Thymus (tissue), 11 donors: ENCODE results near the gene CACNA1B. TPM values are rescaled to one million over a fixed set of nuclear protein-coding genes. Genes with fewer than 3 reads are reported as not detected.

Experiments used
- DNase-seq, 9 donors: peaks; one replicate each; pipeline ENCODE4 v3.0.0-alpha.2; 2013; ENCODE audit warnings: low spot score in 9 of 9, low read depth in 6 of 9, missing footprints in 1 of 9
- H3K27ac ChIP-seq, 2 donors: one replicate each; pipeline ENCODE4 v1.5.1; 2013; ENCODE audit warnings: control low read depth in 1 of 2, low read depth in 1 of 2, low read length in 1 of 2, mild to moderate bottlenecking in 1 of 2, moderate library complexity in 1 of 2
- H3K27me3 ChIP-seq, 2 donors: one replicate each; pipeline ENCODE4 v1.5.1; 2013; ENCODE audit warnings: low read length in 1 of 2; ENCODE audit not compliant: control insufficient read depth in 2 of 2, insufficient read depth in 1 of 2
- H3K36me3 ChIP-seq, 2 donors: one replicate each; pipeline ENCODE4 v1.5.1; 2013; ENCODE audit warnings: low read length in 1 of 2, mild to moderate bottlenecking in 1 of 2, moderate library complexity in 1 of 2; ENCODE audit not compliant: control insufficient read depth in 2 of 2, insufficient read depth in 2 of 2
- H3K4me1 ChIP-seq, 2 donors: one replicate each; pipeline ENCODE4 v1.5.1; 2013; ENCODE audit warnings: low read length in 2 of 2; ENCODE audit not compliant: control insufficient read depth in 2 of 2, insufficient read depth in 2 of 2
- H3K4me3 ChIP-seq, 2 donors: one replicate each; pipeline ENCODE4 v1.5.1; 2013; ENCODE audit warnings: low read length in 2 of 2, control low read depth in 1 of 2, mild to moderate bottlenecking in 1 of 2
- H3K9me3 ChIP-seq, 2 donors: one replicate each; pipeline ENCODE4 v1.5.1; 2013; ENCODE audit warnings: low read length in 1 of 2, mild to moderate bottlenecking in 1 of 2; ENCODE audit not compliant: control insufficient read depth in 2 of 2, insufficient read depth in 1 of 2
- WGBS: extraction: QIAGEN DNeasy Blood & Tissue Kit; methylation state at CpG from one replicate; pipeline ENCODE4 v1.1.7; 2013; 5-methylcytosine and 5-hydroxymethylcytosine counted together
- polyA plus RNA-seq: library from polyadenylated mRNA; stranded (reverse); fragments of 200-250 nt; gene quantifications from one replicate; pipeline ENCODE4 v1.2.3, GENCODE V29; 2013
- total RNA-seq: library from RNA; stranded (reverse); fragments of 120-200 nt; gene quantifications from one replicate; pipeline ENCODE4 v1.2.4, GENCODE V29; 2013
- donor health status: healthy.

Gene CACNA1B
- total and polyA plus RNA-seq, 2 donors = 0.11 to 1.1 TPM

GRCh38 chr9:138043061-138043410 is 165.5 kb downstream of the CACNA1B start:
- WGBS = 93% methylated on average over 12 of the region's 12 CpGs
- Histone ChIP-seq H3K27me3 (peaks cover 0 to 2% of the 10 kb centered on the region in 2 donors), H3K36me3 (no peaks in the 10 kb centered on the region), H3K4me1 (no peaks in the 10 kb centered on the region), H3K9me3 (no peaks in the 10 kb centered on the region), H3K4me3 (no peak overlapping the region), H3K27ac (no peak overlapping the region)
- no peak for DNase-seq

GRCh38 chr9:138043411-138044345 is 166.1 kb downstream of the CACNA1B start:
- no peaks in the 10 kb centered on the region for H3K27me3 ChIP-seq
- no peaks in the 10 kb centered on the region for H3K9me3 ChIP-seq
- H3K4me3 ChIP-seq = no peak overlapping the region
- H3K27ac ChIP-seq = no peak overlapping the region
- no peaks in the 10 kb centered on the region for H3K36me3 ChIP-seq
- 95% methylated on average over 42 of the region's 42 CpGs for WGBS
- H3K4me1 ChIP-seq = no peaks in the 10 kb centered on the region
- DNase-seq = no peak

- DNase-seq = no peak
- no peaks in the 10 kb centered on the region for H3K9me3 ChIP-seq
- no peak overlapping the region for H3K4me3 ChIP-seq
- no peak overlapping the region for H3K27ac ChIP-seq
- WGBS = 93% methylated on average over 18 of the region's 18 CpGs
- H3K4me1 ChIP-seq = no peaks in the 10 kb centered on the region
- H3K27me3 ChIP-seq = no peaks in the 10 kb centered on the region
- no peaks in the 10 kb centered on the region for H3K36me3 ChIP-seq
These were observed 167.2 kb downstream of the CACNA1B start for GRCh38 chr9:138044485-138045383.

- Histone ChIP-seq H3K9me3 (no peaks in the 10 kb centered on the region), H3K27me3 (peaks cover 0 to 5% of the 10 kb centered on the region in 2 donors), H3K27ac (no peak overlapping the region), H3K4me1 (no peaks in the 10 kb centered on the region), H3K4me3 (no peak overlapping the region), H3K36me3 (no peaks in the 10 kb centered on the region)
- no peak for DNase-seq
- WGBS = 84% methylated on average over 28 of the region's 28 CpGs
These were observed 168.2 kb downstream of the CACNA1B start for GRCh38 chr9:138045541-138046490.

GRCh38 chr9:138046641-138047301 is 169.2 kb downstream of the CACNA1B start:
- Histone ChIP-seq H3K9me3 (no peaks in the 10 kb centered on the region), H3K4me1 (no peaks in the 10 kb centered on the region), H3K4me3 (no peak overlapping the region), H3K36me3 (no peaks in the 10 kb centered on the region), H3K27ac (no peak overlapping the region), H3K27me3 (peaks cover 0 to 6% of the 10 kb centered on the region in 2 donors)
- 87% methylated on average over 29 of the region's 29 CpGs for WGBS
- no peak for DNase-seq

- 96% methylated on average over 8 of the region's 8 CpGs for WGBS
- no peaks in the 10 kb centered on the region for H3K4me1 ChIP-seq
- H3K27ac ChIP-seq = no peak overlapping the region
- peaks cover 0 to 6% of the 10 kb centered on the region in 2 donors for H3K27me3 ChIP-seq
- DNase-seq = no peak
- no peaks in the 10 kb centered on the region for H3K9me3 ChIP-seq
- no peak overlapping the region for H3K4me3 ChIP-seq
- no peaks in the 10 kb centered on the region for H3K36me3 ChIP-seq
These were observed 170.0 kb downstream of the CACNA1B start for GRCh38 chr9:138047469-138048040.

- no peaks in the 10 kb centered on the region for H3K36me3 ChIP-seq
- no peak for DNase-seq
- WGBS = 91% methylated on average over 7 of the region's 7 CpGs
- H3K27me3 ChIP-seq = peaks cover 0 to 6% of the 10 kb centered on the region in 2 donors
- no peak overlapping the region for H3K27ac ChIP-seq
- no peaks in the 10 kb centered on the region for H3K9me3 ChIP-seq
- H3K4me3 ChIP-seq = no peak overlapping the region
- no peaks in the 10 kb centered on the region for H3K4me1 ChIP-seq
These were observed 170.6 kb downstream of the CACNA1B start for GRCh38 chr9:138048184-138048583.
